GM12878 (cell line): Measurements from ENCODE around the gene CLEC4G. TPM values are rescaled to one million over a fixed set of nuclear protein-coding genes. Genes with fewer than 3 reads are reported as not detected.
A peak's percentile ranks its signal among the peaks of the same experiment; 100 is the strongest.

Experiments
- ATAC-seq: fragments of 200-7000 bp; cut with Tn5 transposase; 3 replicates; pipeline ENCODE4 v1.9.1; 2020; ENCODE audit warnings: mild to moderate bottlenecking, moderate library complexity
- BruUV-seq: library from RNA; stranded (reverse); fragments of 400-500 nt; replicated peaks from 2 replicates; lab custom pipeline; 2021; lab: Mats Ljungman, UMichigan
- CTCF ChIA-PET: fragments of 300-600 bp; sonication (Branson Sonifier 250); formaldehyde crosslinking; extraction: SDS; loops from one replicate; lab custom pipeline; 2021; ENCODE audit warnings: inconsistent platforms; lab: Yijun Ruan, JAX
- POLR2A ChIA-PET: fragments of 350-600 bp; formaldehyde crosslinking; extraction: SDS; loops from one replicate; lab custom pipeline; 2021; ENCODE audit warnings: inconsistent platforms; lab: Charles Lee
- RAD21 ChIA-PET: fragments of 300-600 bp; sonication (Branson Sonifier 250); formaldehyde crosslinking; loops from one replicate; lab custom pipeline; 2023; ENCODE audit warnings: antibody characterized with exemption; ENCODE audit not compliant: unreplicated experiment; lab: Charles Lee
- SMC1A ChIA-PET: fragments of 300-600 bp; sonication (Branson Sonifier 250); formaldehyde crosslinking; loops from one replicate; lab custom pipeline; 2023; ENCODE audit not compliant: unreplicated experiment, uncharacterized antibody; lab: Charles Lee
- DNase-seq: peaks from one replicate; pipeline ENCODE4 v3.0.0-alpha.2; 2011; ENCODE audit warnings: low read depth, low spot score
- FAIRE-seq: peaks from 3 replicates; lab custom pipeline; 2011; peaks lifted over from hg19 to GRCh38; lab: Jason Lieb, UNC
- H2AFZ ChIP-seq: 2 replicates; pipeline ENCODE4 v1.6.0; 2011; ENCODE audit warnings: low read depth, low read length, control low read depth; ENCODE audit not compliant: control insufficient read depth
- H3K27ac ChIP-seq: 2 replicates; pipeline ENCODE4 v1.5.1; 2011; ENCODE audit warnings: control low read depth; ENCODE audit not compliant: control insufficient read depth, insufficient read depth
- H3K27me3 ChIP-seq, 2 experiments: replicated peaks in 1 of 2; 2 replicates each; pipeline versions ENCODE4 v1.6.0 to v1.6.1; 2011; ENCODE audit warnings: low read length in 1 of 2; ENCODE audit not compliant: control insufficient read depth in 2 of 2, insufficient read depth in 2 of 2
- H3K36me3 ChIP-seq, 2 experiments: 2 replicates each; pipeline ENCODE4 v1.5.1; 2011; ENCODE audit warnings: low read length in 1 of 2; ENCODE audit not compliant: control insufficient read depth in 2 of 2, insufficient read depth in 2 of 2
- H3K4me1 ChIP-seq: 2 replicates; pipeline ENCODE4 v1.6.1; 2011; ENCODE audit warnings: mild to moderate bottlenecking, low read length, moderate library complexity, mixed read lengths; ENCODE audit not compliant: control insufficient read depth, insufficient read depth
- H3K4me2 ChIP-seq: 2 replicates; pipeline ENCODE4 v1.6.0; 2011; ENCODE audit warnings: control low read depth; ENCODE audit not compliant: control insufficient read depth, insufficient read depth
- H3K4me3 ChIP-seq: fragments of 200-600 bp; sonication (generic); 2 replicates; pipeline ENCODE4 v1.5.1; 2016
- H3K79me2 ChIP-seq: 2 replicates; pipeline ENCODE4 v1.6.0; 2011; ENCODE audit warnings: low read length; ENCODE audit not compliant: control insufficient read depth, insufficient read depth
- H3K9ac ChIP-seq: 2 replicates; pipeline ENCODE4 v1.8.0; 2011; ENCODE audit warnings: low read length, control low read depth, mixed read lengths; ENCODE audit not compliant: control insufficient read depth, insufficient read depth
- H3K9me3 ChIP-seq: replicated peaks from 3 replicates; pipeline ENCODE4 v1.5.1; 2011; ENCODE audit warnings: mild to moderate bottlenecking, low read length; ENCODE audit not compliant: control insufficient read depth, insufficient read depth
- H4K20me1 ChIP-seq: 2 replicates; pipeline ENCODE4 v1.6.0; 2011; ENCODE audit not compliant: control insufficient read depth, insufficient read depth
- CBX5 ChIP-seq: sonication (generic); IDR thresholded peaks from 2 replicates; pipeline ENCODE4 v1.6.1; 2016; ENCODE audit warnings: low read depth, moderate library complexity, mild to moderate bottlenecking, inconsistent platforms
- CHD4 ChIP-seq: fragments of 200-600 bp; sonication (generic); IDR thresholded peaks from 2 replicates; pipeline ENCODE4 v1.6.1; 2016; ENCODE audit warnings: mild to moderate bottlenecking
- POLR2A ChIP-seq: IDR thresholded peaks from 2 replicates; pipeline ENCODE4 v1.6.1; 2011; ENCODE audit warnings: low read depth, mild to moderate bottlenecking, low read length
- RUNX3 ChIP-seq: IDR thresholded peaks from 2 replicates; pipeline ENCODE4 v1.6.1; 2012; ENCODE audit warnings: low read length, inconsistent platforms
- SMARCA5 ChIP-seq: fragments of 450-650 bp; IDR thresholded peaks from 2 replicates; pipeline ENCODE4 v1.6.1; 2017; ENCODE audit warnings: mild to moderate bottlenecking
- TCF12 ChIP-seq: IDR thresholded peaks from 2 replicates; pipeline ENCODE4 v1.6.1; 2011; ENCODE audit warnings: low read depth, mild to moderate bottlenecking, low read length
- TCF7 ChIP-seq: IDR thresholded peaks from 2 replicates; pipeline ENCODE4 v1.6.1; 2014; ENCODE audit warnings: antibody characterized with exemption, borderline replicate concordance
- ZNF274 ChIP-seq: IDR thresholded peaks from one replicate; pipeline ENCODE4 v1.8.0; 2011; ENCODE audit not compliant: insufficient read length, insufficient read depth
- ZNF622 ChIP-seq: fragments of 450-650 bp; IDR thresholded peaks from 2 replicates; pipeline ENCODE4 v1.6.1; 2017; ENCODE audit warnings: mild to moderate bottlenecking, inconsistent platforms
- WGBS: methylation state at CpG from one replicate; pipeline ENCODE4 v1.1.6; 2016; ENCODE audit warnings: low lambda C conversion rate; ENCODE audit not compliant: insufficient replicate concordance, insufficient coverage; ENCODE audit errors: missing lambda C conversion rate; 5-methylcytosine and 5-hydroxymethylcytosine counted together
- in situ Hi-C: fragments of 300-500 bp; cut with MboI; formaldehyde crosslinking; loops from 9 replicates; pipeline ENCODE4 v1.14.3; 2018; ENCODE audit warnings: mixed read lengths
- intact Hi-C: fragments of 100-400 bp; cut with micrococcal nuclease; formaldehyde crosslinking; loops from one replicate; pipeline ENCODE4 v1.14.2; 2022; ENCODE audit not compliant: unreplicated experiment
- polyA plus RNA-seq, 11 experiments: library from polyadenylated mRNA; depleted of rRNA in 4 of 11; unstranded in 6 of 11; stranded (reverse) in 5 of 11; fragments of >200 nt; fragmentation: Nextera tagmentation in 4 of 11; fragmentation: Illumina TruSeq in 1 of 11; extraction: Ambion mirVana in 4 of 11; extraction: Trizol in 1 of 11; gene quantifications; 1 replicate in 1 of 11; 2 replicates in 10 of 11; pipeline versions ENCODE4 v1.2.1 to v1.2.3, GENCODE V29; 2011 to 2016; ENCODE audit warnings: inconsistent platforms in 2 of 11, missing spikeins in 2 of 11, low read depth in 1 of 11
- total RNA-seq, 4 experiments: library from RNA; depleted of rRNA in 3 of 4; stranded (reverse); fragments of >200 nt in 3 of 4; fragmentation: Illumina TruSeq in 1 of 4; extraction: Trizol in 1 of 4; gene quantifications; 2 replicates each; pipeline versions ENCODE4 v1.2.1 to v1.2.3, GENCODE V29; 2013 to 2021
- TF ChIP-seq, protein P1 (sequence below): fragments of 450-650 bp; IDR thresholded peaks from 2 replicates; pipeline ENCODE4 v1.6.1; 2016; ENCODE audit warnings: mild to moderate bottlenecking

The CLEC4G gene
- total and polyA plus RNA-seq, 10 of the 15 experiments (the other 5 are each of a cell fraction or from before 2014, with no cell fraction given) = 0.04 TPM; not detected in 9

GRCh38 chr19:7706188-7706954 lies 25.5 kb downstream of the CLEC4G start:
- H4K20me1 ChIP-seq = no peaks in the 10 kb centered on the region
- POLR2A ChIA-PET = interaction anchor here (0.5 to 1.2 kb wide), 4 partner anchors 8 to 71 kb away, joined by 3 to 5 read pairs (median 4); no protein-coding TSS in a partner anchor
- no peaks in the 10 kb centered on the region for H3K36me3 ChIP-seq
- H2AFZ ChIP-seq = peak overlapping the region; percentile 56
- ATAC-seq (no peak), FAIRE-seq (no peak), DNase-seq (no peak)
- intact Hi-C loops (loop anchor here (10.0 kb wide), 1 partner anchor 488 kb away; no protein-coding TSS in a partner anchor), in situ Hi-C loops (loop anchor here (10.0 kb wide), 2 partner anchors 522 to 1182 kb away; no protein-coding TSS in a partner anchor)
- BruUV-seq = no TSS peak
- H3K4me1 ChIP-seq = peaks cover 77% of the 10 kb centered on the region
- SMC1A ChIA-PET = interaction anchor here (0.8 to 1.2 kb wide), 4 partner anchors 9 to 94 kb away, joined by 3 read pairs; no protein-coding TSS in a partner anchor
- CTCF ChIA-PET = interaction anchor here (1.1 to 1.3 kb wide), 2 partner anchors 9 to 26 kb away, joined by 3 to 10 read pairs; partner anchors contain the start of gene TRAPPC5
- peak overlapping the region; percentile 82 for H3K9ac ChIP-seq
- no peak for TF ChIP-seq ZNF622
- no peak for TF ChIP-seq CBX5
- 0 out of 2 replicates have a peak, but pooled peaks have one; percentile 5 for TF ChIP-seq RUNX3
- TF ChIP-seq SMARCA5 = 0 out of 2 replicates have a peak, but pooled peaks have one; percentile 22
- no peak for TF ChIP-seq TCF12
- no peak for TF ChIP-seq TCF7
- TF ChIP-seq, protein P1, sequence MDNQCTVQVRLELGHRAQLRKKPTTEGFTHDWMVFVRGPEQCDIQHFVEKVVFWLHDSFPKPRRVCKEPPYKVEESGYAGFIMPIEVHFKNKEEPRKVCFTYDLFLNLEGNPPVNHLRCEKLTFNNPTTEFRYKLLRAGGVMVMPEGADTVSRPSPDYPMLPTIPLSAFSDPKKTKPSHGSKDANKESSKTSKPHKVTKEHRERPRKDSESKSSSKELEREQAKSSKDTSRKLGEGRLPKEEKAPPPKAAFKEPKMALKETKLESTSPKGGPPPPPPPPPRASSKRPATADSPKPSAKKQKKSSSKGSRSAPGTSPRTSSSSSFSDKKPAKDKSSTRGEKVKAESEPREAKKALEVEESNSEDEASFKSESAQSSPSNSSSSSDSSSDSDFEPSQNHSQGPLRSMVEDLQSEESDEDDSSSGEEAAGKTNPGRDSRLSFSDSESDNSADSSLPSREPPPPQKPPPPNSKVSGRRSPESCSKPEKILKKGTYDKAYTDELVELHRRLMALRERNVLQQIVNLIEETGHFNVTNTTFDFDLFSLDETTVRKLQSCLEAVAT = peak; percentile 41; the same call in 1 of the 2 replicates
- TF ChIP-seq CHD4 = no peak
- 0 out of 2 replicates have a peak, but pooled peaks have one; percentile 23 for TF ChIP-seq POLR2A
- no peak for TF ChIP-seq ZNF274
- no peaks in the 10 kb centered on the region; the same call in 2 of the 3 replicates for H3K9me3 ChIP-seq
- H3K4me3 ChIP-seq = peak overlapping the region; percentile 53; the same call in 1 of the 2 replicates
- no peaks in the 10 kb centered on the region for H3K27me3 ChIP-seq
- 57% methylated on average over 14 of the region's 14 CpGs for WGBS
- H3K79me2 ChIP-seq = peaks cover 7% of the 10 kb centered on the region
- H3K27ac ChIP-seq = peak overlapping the region; percentile 99
- RAD21 ChIA-PET = interaction anchor here (1.0 to 2.4 kb wide), 8 partner anchors 8 to 67 kb away, joined by 3 to 9 read pairs (median 6); partner anchors contain the start of gene TRAPPC5
- H3K4me2 ChIP-seq = peak overlapping the region; percentile 97
